HCT116 (cell line): ENCODE data around the gene LIN28A. TPM values are rescaled to one million over a fixed set of nuclear protein-coding genes. Genes with fewer than 3 reads are reported as not detected.

Experiments used
- ATAC-seq: fragments of 200-7000 bp; cut with Tn5 transposase; 2 replicates; pipeline ENCODE4 v1.9.1; 2020; ENCODE audit warnings: mild to moderate bottlenecking, moderate library complexity
- BruUV-seq: library from RNA; stranded (reverse); fragments of 400-500 nt; replicated peaks from 2 replicates; lab custom pipeline; 2021; lab: Mats Ljungman, UMichigan
- CTCF ChIA-PET: fragments of 300-600 bp; sonication (Branson Sonifier 250); formaldehyde crosslinking; loops from one replicate; lab custom pipeline; 2021; ENCODE audit warnings: antibody characterized with exemption; lab: Charles Lee
- POLR2A ChIA-PET: fragments of 300-600, 350-600 bp; sonication (Branson Sonifier 250); formaldehyde crosslinking; loops from one replicate; lab custom pipeline; 2021; ENCODE audit warnings: antibody characterized with exemption; lab: Charles Lee
- RAD21 ChIA-PET, 2 experiments: fragments of 300-600 bp; sonication (Branson Sonifier 250); formaldehyde crosslinking; loops; one replicate each; lab custom pipeline; 2023; ENCODE audit warnings: low total read pairs in 2 of 2; ENCODE audit not compliant: uncharacterized antibody in 2 of 2, unreplicated experiment in 2 of 2, low non-redundant PET in 1 of 2; lab: Charles Lee
- DNase-seq: peaks from one replicate; pipeline ENCODE4 v3.0.0-alpha.2; 2010; ENCODE audit warnings: low read depth, low spot score
- H2AFZ ChIP-seq: fragments of 200-600 bp; shearing (Covaris generic), sonication (generic); 2 replicates; pipeline ENCODE4 v1.6.1; 2017; ENCODE audit warnings: low read depth, mixed run types, mixed read lengths, antibody characterized with exemption, low read length; ENCODE audit not compliant: poor library complexity, severe bottlenecking
- H3K27ac ChIP-seq: 2 replicates; pipeline ENCODE4 v1.5.1; 2012; ENCODE audit warnings: low read depth, low read length
- H3K27me3 ChIP-seq: fragments of 200-600 bp; sonication (generic); 2 replicates; pipeline ENCODE4 v1.6.1; 2016; ENCODE audit warnings: mixed run types, low read length, mixed read lengths; ENCODE audit not compliant: insufficient read depth
- H3K36me3 ChIP-seq, 2 experiments: fragments of 200-500 bp in 1 of 2; fragments of 200-600 bp in 1 of 2; sonication (Bioruptor generic) in 1 of 2; sonication (generic) in 1 of 2; 2 replicates each; pipeline versions ENCODE4 v1.5.1 to v1.6.1; 2014 to 2016; ENCODE audit warnings: low read length in 2 of 2, inconsistent platforms in 1 of 2, mixed read lengths in 1 of 2, mixed run types in 1 of 2; ENCODE audit not compliant: insufficient read depth in 2 of 2, control insufficient read depth in 1 of 2
- H3K4me1 ChIP-seq, 2 experiments: fragments of 200-600 bp in 1 of 2; sonication (generic) in 1 of 2; 2 replicates each; pipeline versions ENCODE4 v1.5.1 to v1.6.1; 2012 to 2017; ENCODE audit warnings: low read length in 2 of 2, inconsistent platforms in 1 of 2, mild to moderate bottlenecking in 1 of 2, mixed read lengths in 1 of 2, mixed run types in 1 of 2, moderate library complexity in 1 of 2; ENCODE audit not compliant: insufficient read depth in 2 of 2, control insufficient read depth in 1 of 2
- H3K4me2 ChIP-seq: fragments of 200-600 bp; sonication (generic); 2 replicates; pipeline ENCODE4 v1.6.1; 2017; ENCODE audit warnings: mixed run types, low read length, mixed read lengths
- H3K4me3 ChIP-seq, 2 experiments: fragments of 200-600 bp in 1 of 2; sonication (generic) in 1 of 2; replicated peaks in 1 of 2; 2 replicates each; pipeline ENCODE4 v1.5.1; 2011 to 2016; ENCODE audit warnings: low read length in 2 of 2, control low read depth in 1 of 2, low read depth in 1 of 2, mild to moderate bottlenecking in 1 of 2, mixed read lengths in 1 of 2, mixed run types in 1 of 2
- H3K79me2 ChIP-seq: fragments of 200-600 bp; sonication (generic); 2 replicates; pipeline ENCODE4 v1.6.1; 2017; ENCODE audit warnings: mild to moderate bottlenecking, mixed run types, low read length, moderate library complexity, mixed read lengths; ENCODE audit not compliant: insufficient read depth
- H3K9ac ChIP-seq: fragments of 200-600 bp; sonication (generic); 2 replicates; pipeline ENCODE4 v1.6.1; 2016; ENCODE audit warnings: low read length, mixed read lengths
- H3K9me2 ChIP-seq: fragments of 200-600 bp; sonication (generic), shearing (Covaris generic); 2 replicates; pipeline ENCODE4 v1.6.1; 2017; ENCODE audit warnings: mixed run types, mild to moderate bottlenecking, moderate library complexity; ENCODE audit not compliant: insufficient read depth
- H3K9me3 ChIP-seq, 2 experiments: fragments of 200-500 bp in 1 of 2; fragments of 200-600 bp in 1 of 2; sonication (Bioruptor generic) in 1 of 2; sonication (generic) in 1 of 2; 2 replicates each; pipeline ENCODE4 v1.6.1; 2014 to 2017; ENCODE audit warnings: low read length in 2 of 2, mixed read lengths in 2 of 2, inconsistent platforms in 1 of 2, low read depth in 1 of 2, mild to moderate bottlenecking in 1 of 2, mixed run types in 1 of 2, moderate library complexity in 1 of 2; ENCODE audit not compliant: control insufficient read depth in 1 of 2, insufficient read depth in 1 of 2
- H4K20me1 ChIP-seq: fragments of 200-600 bp; sonication (generic), shearing (Covaris generic); 2 replicates; pipeline ENCODE4 v1.6.1; 2017; ENCODE audit warnings: mixed run types, mild to moderate bottlenecking, moderate library complexity; ENCODE audit not compliant: insufficient read depth
- CEBPB ChIP-seq: IDR thresholded peaks from 2 replicates; pipeline ENCODE4 v1.6.1; 2012; ENCODE audit warnings: low read depth
- EZH2phosphoT487 ChIP-seq: fragments of 200-600 bp; IDR thresholded peaks from 2 replicates; pipeline ENCODE4 v1.6.1; 2018; ENCODE audit warnings: antibody characterized with exemption, borderline replicate concordance
- FOSL1 ChIP-seq: IDR thresholded peaks from 2 replicates; pipeline ENCODE4 v1.6.1; 2012; ENCODE audit warnings: low read depth
- POLR2A ChIP-seq: IDR thresholded peaks from 2 replicates; pipeline ENCODE4 v1.7.0; 2011; ENCODE audit warnings: borderline replicate concordance; ENCODE audit not compliant: insufficient read depth, insufficient read length; ENCODE audit errors: extremely low read depth
- POLR2AphosphoS5 ChIP-seq: IDR thresholded peaks from 2 replicates; pipeline ENCODE4 v1.6.1; 2011; ENCODE audit warnings: mild to moderate bottlenecking, low read depth, low read length, moderate library complexity
- RAD21 ChIP-seq: IDR thresholded peaks from 2 replicates; pipeline ENCODE4 v1.6.1; 2012; ENCODE audit warnings: low read depth, mild to moderate bottlenecking
- SIN3A ChIP-seq: IDR thresholded peaks from 2 replicates; pipeline ENCODE4 v1.6.1; 2012; ENCODE audit warnings: low read depth
- SP1 ChIP-seq: IDR thresholded peaks from 2 replicates; pipeline ENCODE4 v1.6.1; 2012; ENCODE audit warnings: low read depth
- TCF7L2 ChIP-seq: IDR thresholded peaks from 2 replicates; pipeline ENCODE4 v1.7.0; 2011; ENCODE audit warnings: borderline replicate concordance, inconsistent platforms; ENCODE audit not compliant: insufficient read depth, insufficient read length; ENCODE audit errors: extremely low read depth
- YY1 ChIP-seq: IDR thresholded peaks from 2 replicates; pipeline ENCODE4 v1.6.1; 2011; ENCODE audit warnings: low read length, low read depth, moderate library complexity, mild to moderate bottlenecking; ENCODE audit not compliant: insufficient replicate concordance; ENCODE audit errors: extremely low read depth
- ZFX ChIP-seq: fragments of 450-650 bp; IDR thresholded peaks from 2 replicates; pipeline ENCODE4 v1.6.1; 2017
- ZNF274 ChIP-seq: fragments of 200-500 bp; sonication (Bioruptor generic); IDR thresholded peaks from 2 replicates; pipeline ENCODE4 v1.6.1; 2014; ENCODE audit warnings: mild to moderate bottlenecking, low read depth, low read length, inconsistent platforms
- intact Hi-C: fragments of 100-400 bp; cut with micrococcal nuclease; formaldehyde crosslinking; loops from 2 replicates; pipeline ENCODE4 v1.10.0; 2022
- total RNA-seq: library from RNA; stranded (reverse); gene quantifications from one replicate; pipeline ENCODE4 v1.2.1, GENCODE V29; 2021; ENCODE audit not compliant: unreplicated experiment
- TF ChIP-seq, protein P1 (sequence below): IDR thresholded peaks from 2 replicates; pipeline ENCODE4 v1.6.1; 2012
- TF ChIP-seq, protein P2 (sequence below): IDR thresholded peaks from 2 replicates; pipeline ENCODE4 v1.6.1; 2012
- TF ChIP-seq, protein P3 (sequence below): IDR thresholded peaks from 2 replicates; pipeline ENCODE4 v1.6.1; 2012; ENCODE audit warnings: low read depth
- TF ChIP-seq, protein P4 (sequence below): IDR thresholded peaks from 2 replicates; pipeline ENCODE4 v1.6.1; 2011; ENCODE audit warnings: mild to moderate bottlenecking, low read length, moderate library complexity; ENCODE audit not compliant: insufficient replicate concordance; ENCODE audit errors: extremely low read depth

The LIN28A gene
- total RNA-seq, 1 experiment from 2014 or later = 1.4 TPM

DNA sequence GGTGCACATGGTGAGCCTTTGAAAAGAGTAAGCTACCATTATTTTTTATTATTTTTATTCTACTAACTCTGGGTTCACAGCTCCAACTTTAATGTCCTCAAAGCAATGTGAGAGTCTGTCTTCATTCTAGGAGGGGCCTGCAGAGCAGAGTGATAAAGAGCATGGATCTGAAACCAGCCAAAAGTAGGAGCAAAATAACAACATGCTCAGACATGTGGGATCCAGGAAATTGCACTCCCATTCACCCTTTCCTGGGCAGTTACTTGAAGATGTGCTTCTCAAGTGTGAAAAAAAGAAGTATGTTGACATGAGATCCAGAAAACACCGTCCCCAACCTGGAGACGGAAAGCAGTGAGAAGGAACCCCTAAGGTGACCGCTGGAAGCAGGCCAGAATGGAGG is 8.7 kb upstream of the LIN28A start:
- Histone ChIP-seq H3K27ac (no peak overlapping the region), H3K27me3 (no peaks in the 10 kb centered on the region; the same call in 1 of the 2 replicates), H2AFZ (no peak overlapping the region), H3K9ac (no peak overlapping the region), H3K4me3 (no peak overlapping the region), H3K4me2 (no peak overlapping the region), H3K36me3 (no peaks in the 10 kb centered on the region), H3K9me3 (no peaks in the 10 kb centered on the region), H3K9me2 (no peaks in the 10 kb centered on the region)
- CTCF ChIA-PET = interaction anchor here (2.3 kb wide), 1 partner anchor 15 kb away, joined by 9 read pairs; no protein-coding TSS in a partner anchor
- ATAC-seq (no peak), DNase-seq (no peak)
- RAD21 ChIA-PET = no interaction called here
- intact Hi-C loops = no loop called here
- TF ChIP-seq, protein P1, sequence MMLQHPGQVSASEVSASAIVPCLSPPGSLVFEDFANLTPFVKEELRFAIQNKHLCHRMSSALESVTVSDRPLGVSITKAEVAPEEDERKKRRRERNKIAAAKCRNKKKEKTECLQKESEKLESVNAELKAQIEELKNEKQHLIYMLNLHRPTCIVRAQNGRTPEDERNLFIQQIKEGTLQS = no peak
- TF ChIP-seq SP1 (no peak), FOSL1 (no peak), ZNF274 (no peak), ZFX (no peak), YY1 (no peak), POLR2AphosphoS5 (no peak), POLR2A (no peak), EZH2phosphoT487 (no peak), CEBPB (no peak), RAD21 (no peak), TCF7L2 (no peak), SIN3A (no peak)
- TF ChIP-seq, protein P2, sequence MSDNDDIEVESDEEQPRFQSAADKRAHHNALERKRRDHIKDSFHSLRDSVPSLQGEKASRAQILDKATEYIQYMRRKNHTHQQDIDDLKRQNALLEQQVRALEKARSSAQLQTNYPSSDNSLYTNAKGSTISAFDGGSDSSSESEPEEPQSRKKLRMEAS = no peak
- TF ChIP-seq, protein P3, sequence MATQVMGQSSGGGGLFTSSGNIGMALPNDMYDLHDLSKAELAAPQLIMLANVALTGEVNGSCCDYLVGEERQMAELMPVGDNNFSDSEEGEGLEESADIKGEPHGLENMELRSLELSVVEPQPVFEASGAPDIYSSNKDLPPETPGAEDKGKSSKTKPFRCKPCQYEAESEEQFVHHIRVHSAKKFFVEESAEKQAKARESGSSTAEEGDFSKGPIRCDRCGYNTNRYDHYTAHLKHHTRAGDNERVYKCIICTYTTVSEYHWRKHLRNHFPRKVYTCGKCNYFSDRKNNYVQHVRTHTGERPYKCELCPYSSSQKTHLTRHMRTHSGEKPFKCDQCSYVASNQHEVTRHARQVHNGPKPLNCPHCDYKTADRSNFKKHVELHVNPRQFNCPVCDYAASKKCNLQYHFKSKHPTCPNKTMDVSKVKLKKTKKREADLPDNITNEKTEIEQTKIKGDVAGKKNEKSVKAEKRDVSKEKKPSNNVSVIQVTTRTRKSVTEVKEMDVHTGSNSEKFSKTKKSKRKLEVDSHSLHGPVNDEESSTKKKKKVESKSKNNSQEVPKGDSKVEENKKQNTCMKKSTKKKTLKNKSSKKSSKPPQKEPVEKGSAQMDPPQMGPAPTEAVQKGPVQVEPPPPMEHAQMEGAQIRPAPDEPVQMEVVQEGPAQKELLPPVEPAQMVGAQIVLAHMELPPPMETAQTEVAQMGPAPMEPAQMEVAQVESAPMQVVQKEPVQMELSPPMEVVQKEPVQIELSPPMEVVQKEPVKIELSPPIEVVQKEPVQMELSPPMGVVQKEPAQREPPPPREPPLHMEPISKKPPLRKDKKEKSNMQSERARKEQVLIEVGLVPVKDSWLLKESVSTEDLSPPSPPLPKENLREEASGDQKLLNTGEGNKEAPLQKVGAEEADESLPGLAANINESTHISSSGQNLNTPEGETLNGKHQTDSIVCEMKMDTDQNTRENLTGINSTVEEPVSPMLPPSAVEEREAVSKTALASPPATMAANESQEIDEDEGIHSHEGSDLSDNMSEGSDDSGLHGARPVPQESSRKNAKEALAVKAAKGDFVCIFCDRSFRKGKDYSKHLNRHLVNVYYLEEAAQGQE = no peak
- TF ChIP-seq, protein P4, sequence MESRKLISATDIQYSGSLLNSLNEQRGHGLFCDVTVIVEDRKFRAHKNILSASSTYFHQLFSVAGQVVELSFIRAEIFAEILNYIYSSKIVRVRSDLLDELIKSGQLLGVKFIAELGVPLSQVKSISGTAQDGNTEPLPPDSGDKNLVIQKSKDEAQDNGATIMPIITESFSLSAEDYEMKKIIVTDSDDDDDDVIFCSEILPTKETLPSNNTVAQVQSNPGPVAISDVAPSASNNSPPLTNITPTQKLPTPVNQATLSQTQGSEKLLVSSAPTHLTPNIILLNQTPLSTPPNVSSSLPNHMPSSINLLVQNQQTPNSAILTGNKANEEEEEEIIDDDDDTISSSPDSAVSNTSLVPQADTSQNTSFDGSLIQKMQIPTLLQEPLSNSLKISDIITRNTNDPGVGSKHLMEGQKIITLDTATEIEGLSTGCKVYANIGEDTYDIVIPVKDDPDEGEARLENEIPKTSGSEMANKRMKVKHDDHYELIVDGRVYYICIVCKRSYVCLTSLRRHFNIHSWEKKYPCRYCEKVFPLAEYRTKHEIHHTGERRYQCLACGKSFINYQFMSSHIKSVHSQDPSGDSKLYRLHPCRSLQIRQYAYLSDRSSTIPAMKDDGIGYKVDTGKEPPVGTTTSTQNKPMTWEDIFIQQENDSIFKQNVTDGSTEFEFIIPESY = no peak
- TF ChIP-seq, all 23 proteins: peak for 0
- H3K4me1 ChIP-seq = no peaks in the 10 kb centered on the region
- H3K79me2 ChIP-seq = no peaks in the 10 kb centered on the region
- no TSS peak for BruUV-seq
- H4K20me1 ChIP-seq = no peaks in the 10 kb centered on the region
- POLR2A ChIA-PET = no interaction called here
